Mononuclear cell (primary cell): ENCODE data around the gene CNPY3. TPM values are rescaled to one million over a fixed set of nuclear protein-coding genes. Genes with fewer than 3 reads are reported as not detected.
A peak's percentile ranks its signal among the peaks of the same experiment; 100 is the strongest.
"Not testable (repeated sequence)": the region's sequence is repeated elsewhere in the genome, so short reads cannot be mapped to it uniquely, and the experiment has no call there.

Experiments
- H3K27me3 ChIP-seq: 2 replicates; pipeline ENCODE4 v1.6.0; 2011; ENCODE audit warnings: low read length, control low read depth; ENCODE audit not compliant: insufficient read depth
- H3K4me1 ChIP-seq: 2 replicates; pipeline ENCODE4 v1.5.1; 2011; ENCODE audit warnings: mild to moderate bottlenecking, low read length, control low read depth; ENCODE audit not compliant: insufficient read depth
- H3K4me3 ChIP-seq: 2 replicates; pipeline ENCODE4 v1.5.1; 2011; ENCODE audit warnings: mild to moderate bottlenecking, low read length, moderate library complexity
- H3K9me3 ChIP-seq: 2 replicates; pipeline ENCODE4 v1.5.1; 2011; ENCODE audit warnings: low read depth, mild to moderate bottlenecking, control low read depth, low read length
- total RNA-seq: library from RNA; depleted of rRNA; stranded (reverse); fragments of >200 nt; gene quantifications from one replicate; pipeline ENCODE4 v1.2.3, GENCODE V29; 2012

CNPY3 gene
- total RNA-seq, 1 donor, result 77.1 TPM

DNA sequence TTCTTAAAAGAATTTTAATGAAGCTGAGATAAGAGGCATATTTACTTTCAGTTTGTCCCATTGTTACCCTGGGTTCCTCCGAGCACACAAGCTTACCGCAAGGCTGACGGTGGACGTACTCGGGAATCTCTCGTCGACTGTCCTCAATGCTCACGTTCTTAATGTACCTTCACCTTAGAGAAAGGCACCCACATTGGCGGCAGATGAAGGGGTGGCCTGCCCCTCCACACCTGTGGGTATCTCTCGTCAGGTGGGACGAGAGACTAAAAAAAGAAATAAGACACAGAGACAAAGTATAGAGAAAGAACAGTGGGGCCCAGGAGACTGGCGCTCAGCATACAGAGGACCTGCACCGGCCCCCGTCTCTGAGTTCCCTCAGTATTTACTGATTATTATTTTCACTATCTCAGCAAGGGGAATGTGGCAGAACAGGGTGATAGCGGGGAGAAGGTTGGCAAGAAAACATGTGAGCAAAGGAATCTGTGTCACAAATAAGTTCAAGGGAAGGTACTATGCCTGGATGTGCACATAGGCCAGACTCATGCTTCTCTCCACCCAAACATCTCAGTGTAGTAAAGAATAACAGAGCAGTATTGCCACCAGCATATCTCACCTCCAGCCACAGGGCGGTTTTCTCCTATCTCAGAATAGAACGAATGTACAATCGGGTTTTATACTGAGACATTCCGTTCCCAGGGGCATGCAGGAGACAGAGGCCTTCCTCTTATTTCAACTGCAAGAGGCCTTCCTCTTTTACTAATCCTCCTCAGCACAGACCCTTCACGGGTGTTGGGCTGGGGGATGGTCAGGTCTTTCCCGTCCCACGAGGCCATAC is 26.6 kb upstream of the CNPY3 start:
- not testable (repeated sequence) for H3K4me3 ChIP-seq, H3K27me3 ChIP-seq, H3K9me3 ChIP-seq, H3K4me1 ChIP-seq

DNA sequence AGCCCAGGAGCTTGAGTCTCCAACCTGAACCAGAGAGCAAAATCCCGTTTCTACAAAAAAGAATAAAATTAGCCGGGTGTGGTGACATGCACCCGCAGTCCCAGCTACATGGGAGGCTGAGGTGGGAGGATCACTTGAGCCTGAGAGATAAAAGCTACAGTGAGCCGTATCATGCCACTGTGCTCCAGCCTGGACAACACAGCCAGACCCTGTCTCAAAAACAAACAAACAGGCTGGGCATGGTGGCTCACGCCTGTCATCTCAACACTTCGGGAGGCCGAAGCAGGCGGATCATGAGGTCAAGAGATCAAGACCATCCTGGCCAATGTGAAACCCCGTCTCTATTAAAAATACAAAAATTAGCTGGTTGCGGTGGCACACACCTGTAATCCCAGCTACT is 24.8 kb upstream of the CNPY3 start:
- Histone ChIP-seq H3K27me3 (no peaks in the 10 kb centered on the region), H3K9me3 (no peaks in the 10 kb centered on the region), H3K4me1 (no peaks in the 10 kb centered on the region), H3K4me3 (no peak overlapping the region)

DNA sequence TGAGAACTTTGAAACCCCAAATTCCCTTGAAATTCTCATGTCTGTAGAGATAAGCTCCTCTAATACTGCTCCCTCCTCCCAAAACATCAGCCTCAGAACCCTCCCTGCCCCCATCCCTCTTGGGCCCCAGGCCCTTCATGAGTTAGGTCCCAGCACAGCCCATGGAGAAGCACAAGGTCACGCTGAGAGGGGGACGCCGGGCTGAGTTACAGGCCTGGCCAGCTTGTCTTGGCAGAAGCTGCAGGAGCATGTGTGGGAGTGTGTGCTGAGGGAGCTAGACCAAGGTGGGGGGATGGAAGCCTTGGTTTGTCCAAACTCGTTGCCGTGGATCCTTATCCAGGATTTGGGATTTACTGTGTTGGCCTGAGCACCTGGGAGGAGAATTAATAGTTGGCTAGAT is 21.9 kb upstream of the CNPY3 start:
- H3K4me3 ChIP-seq, result no peak overlapping the region
- H3K4me1 ChIP-seq, result peaks cover 4% of the 10 kb centered on the region
- H3K27me3 ChIP-seq, result no peaks in the 10 kb centered on the region
- no peaks in the 10 kb centered on the region for H3K9me3 ChIP-seq

- no peak overlapping the region for H3K4me3 ChIP-seq
- H3K9me3 ChIP-seq, result no peaks in the 10 kb centered on the region
- peaks cover 4% of the 10 kb centered on the region for H3K4me1 ChIP-seq
- no peaks in the 10 kb centered on the region for H3K27me3 ChIP-seq
These were observed 19.4 kb upstream of the CNPY3 start for GRCh38 chr6:42909835-42910234.

GRCh38 chr6:42911171-42912021 is 17.9 kb upstream of the CNPY3 start:
- H3K9me3 ChIP-seq, result no peaks in the 10 kb centered on the region
- no peaks in the 10 kb centered on the region for H3K27me3 ChIP-seq
- no peak overlapping the region for H3K4me3 ChIP-seq
- H3K4me1 ChIP-seq, result peaks cover 4% of the 10 kb centered on the region

- Histone ChIP-seq H3K27me3 (no peaks in the 10 kb centered on the region), H3K4me3 (no peak overlapping the region), H3K4me1 (peaks cover 4% of the 10 kb centered on the region), H3K9me3 (no peaks in the 10 kb centered on the region)
These were observed 14.7 kb upstream of the CNPY3 start for GRCh38 chr6:42914546-42914945.

GRCh38 chr6:42915732-42916131 is 13.5 kb upstream of the CNPY3 start, which contains the start of gene PTCRA:
PTCRA (plus strand) TSS chr6:42916053; CDS start chr6:42916070, 17 bp downstream.
- Histone ChIP-seq H3K9me3 (no peaks in the 10 kb centered on the region), H3K4me3 (no peak within 1 kb of the TSS), H3K27me3 (no peaks in the 10 kb centered on the region), H3K4me1 (peaks cover 4% of the 10 kb centered on the region)

DNA sequence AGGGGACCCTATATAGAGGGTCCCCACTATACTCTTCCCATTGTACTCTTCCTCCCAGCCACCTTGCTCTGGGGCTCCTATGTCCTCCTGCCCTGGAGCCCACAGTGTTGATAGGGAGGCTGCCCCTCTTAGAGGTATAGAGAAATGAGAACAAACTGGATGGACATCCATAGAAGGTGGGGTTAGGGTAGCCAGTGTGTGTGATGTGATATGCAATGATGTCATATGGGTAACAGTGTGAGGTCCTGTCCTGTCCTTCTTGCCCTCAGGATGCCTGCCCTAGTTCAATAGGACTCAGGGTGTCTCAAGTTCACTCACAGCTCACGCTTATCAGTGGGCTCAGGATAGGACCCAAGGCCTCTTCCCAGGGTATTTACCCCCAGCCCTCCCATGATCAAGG is 13.0 kb upstream of the CNPY3 start:
- no peaks in the 10 kb centered on the region for H3K27me3 ChIP-seq
- peaks cover 4% of the 10 kb centered on the region for H3K4me1 ChIP-seq
- H3K9me3 ChIP-seq, result no peaks in the 10 kb centered on the region
- no peak overlapping the region for H3K4me3 ChIP-seq

- Histone ChIP-seq H3K4me3 (no peak overlapping the region), H3K27me3 (no peaks in the 10 kb centered on the region), H3K9me3 (no peaks in the 10 kb centered on the region), H3K4me1 (peaks cover 16% of the 10 kb centered on the region)
These were observed 7.5 kb upstream of the CNPY3 start for GRCh38 chr6:42921801-42922200.

GRCh38 chr6:42923666-42924065 is 5.6 kb upstream of the CNPY3 start:
- Histone ChIP-seq H3K27me3 (no peaks in the 10 kb centered on the region), H3K4me3 (no peak overlapping the region), H3K4me1 (peaks cover 34% of the 10 kb centered on the region), H3K9me3 (no peaks in the 10 kb centered on the region)

GRCh38 chr6:42925248-42925857 is 3.9 kb upstream of the CNPY3 start:
- no peaks in the 10 kb centered on the region for H3K27me3 ChIP-seq
- no peaks in the 10 kb centered on the region for H3K9me3 ChIP-seq
- peaks cover 38% of the 10 kb centered on the region for H3K4me1 ChIP-seq
- no peak overlapping the region for H3K4me3 ChIP-seq

DNA sequence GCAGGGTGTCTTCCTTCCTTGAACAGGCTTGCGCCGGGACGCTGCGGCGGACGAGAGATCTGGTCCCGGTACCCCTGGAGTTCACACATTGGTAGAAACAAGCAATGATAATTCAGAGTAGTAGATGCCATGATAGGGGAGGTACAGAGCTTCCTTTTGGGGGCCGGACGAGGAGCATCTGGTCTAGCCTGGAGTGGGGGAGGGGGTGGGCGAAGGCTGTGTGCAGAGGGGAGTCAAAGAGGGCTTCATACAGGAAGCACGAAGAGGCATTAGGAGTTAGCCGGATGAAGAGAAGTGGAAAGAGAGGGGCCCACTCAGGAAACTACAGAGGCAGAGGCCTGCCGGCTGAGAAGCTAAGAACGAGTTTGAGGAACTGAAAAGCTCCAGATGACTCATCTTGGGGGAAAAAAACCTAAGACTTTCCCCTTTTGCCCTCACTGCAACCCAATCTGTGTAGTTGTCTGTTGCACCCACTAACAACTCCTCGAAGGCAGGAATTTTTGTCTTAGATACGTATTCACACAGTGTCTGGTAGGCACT is 611 bp downstream of the CNPY3 start:
- H3K4me3 ChIP-seq, result peak overlapping the region; percentile 91
- no peaks in the 10 kb centered on the region for H3K9me3 ChIP-seq
- no peaks in the 10 kb centered on the region for H3K27me3 ChIP-seq
- peaks cover 66% of the 10 kb centered on the region for H3K4me1 ChIP-seq

- H3K4me3 ChIP-seq, result peak overlapping the region; percentile 10
- H3K4me1 ChIP-seq, result peaks cover 71% of the 10 kb centered on the region
- H3K9me3 ChIP-seq, result no peaks in the 10 kb centered on the region
- H3K27me3 ChIP-seq, result no peaks in the 10 kb centered on the region
These were observed 3.1 kb downstream of the CNPY3 start for GRCh38 chr6:42932412-42932811.

GRCh38 chr6:42933205-42933604 is 3.9 kb downstream of the CNPY3 start:
- Histone ChIP-seq H3K4me3 (peak overlapping the region; percentile 0), H3K4me1 (peaks cover 63% of the 10 kb centered on the region), H3K27me3 (no peaks in the 10 kb centered on the region), H3K9me3 (no peaks in the 10 kb centered on the region)

GRCh38 chr6:42935322-42935721 is 6.0 kb downstream of the CNPY3 start:
- no peaks in the 10 kb centered on the region for H3K27me3 ChIP-seq
- peaks cover 54% of the 10 kb centered on the region for H3K4me1 ChIP-seq
- H3K9me3 ChIP-seq, result no peaks in the 10 kb centered on the region
- H3K4me3 ChIP-seq, result no peak overlapping the region
